Mammary epithelial cell (primary cell): ENCODE results near the gene HHAT.

Source experiments
- CTCF ChIP-seq, 2 donors: IDR thresholded peaks in 1 of 2; conservative IDR thresholded peaks in 1 of 2; 2 replicates each; pipeline ENCODE4 v1.5.1; 2011 to 2012; ENCODE audit warnings: inconsistent platforms in 2 of 2, low read length in 2 of 2, mild to moderate bottlenecking in 2 of 2, control low read depth in 1 of 2, low read depth in 1 of 2; ENCODE audit not compliant: insufficient read depth in 1 of 2; ENCODE audit errors: extremely low read depth in 1 of 2
- EZH2 ChIP-seq: IDR thresholded peaks from 2 replicates; pipeline ENCODE4 v1.6.1; 2012; ENCODE audit warnings: low read length, inconsistent platforms, borderline replicate concordance

- TF ChIP-seq CTCF (conservative IDR thresholded peaks at IDR 0.05 in 1 of 2, IDR thresholded peaks at IDR 0.05 in 1 of 2; ENCODE audit: extremely low read depth in 1 of 2, insufficient read depth in 1 of 2, low read depth in 1 of 2, low read length in 2 of 2) (no peak), EZH2 (no peak)
Observed at GRCh38 chr1:210505601-210506496, 177.1 kb downstream of the HHAT start.
